Gastroesophageal sphincter (tissue), 3 donors: ENCODE results near the gene PCIF1.

Experiments used
- CTCF ChIP-seq, 4 experiments: fragments of 200-600 bp in 2 of 4; fragments of 450-650 bp in 2 of 4; sonication (generic) in 1 of 4; IDR thresholded peaks; one replicate each; pipeline ENCODE4 v1.5.1; 2017 to 2019; ENCODE audit warnings: antibody characterized with exemption in 4 of 4, mild to moderate bottlenecking in 2 of 4, moderate library complexity in 2 of 4
- EP300 ChIP-seq: sonication (generic); formaldehyde crosslinking; IDR thresholded peaks from one replicate; pipeline ENCODE4 v1.6.1; 2017; ENCODE audit warnings: antibody characterized with exemption, mild to moderate bottlenecking
- POLR2A ChIP-seq, 2 donors: fragments of 450-650 bp; IDR thresholded peaks; one replicate each; pipeline ENCODE4 v1.6.1; 2017; ENCODE audit warnings: antibody characterized with exemption in 2 of 2, mild to moderate bottlenecking in 2 of 2, moderate library complexity in 1 of 2
- POLR2AphosphoS5 ChIP-seq: sonication (generic); formaldehyde crosslinking; IDR thresholded peaks from one replicate; pipeline ENCODE4 v1.6.1; 2017; ENCODE audit warnings: antibody characterized with exemption

GRCh38 chr20:45904583-45905504 is 29.6 kb upstream of the PCIF1 start:
- no peak for TF ChIP-seq CTCF (IDR thresholded peaks at IDR 0.05)
- no peak for TF ChIP-seq POLR2A (IDR thresholded peaks at IDR 0.05)
- TF ChIP-seq POLR2AphosphoS5: no peak
- no peak for TF ChIP-seq EP300
